Activated gamma-delta T cell treated with anti-CD3 and anti-CD28 coated beads, Interleukin-2, amount 50 U/mL, for 16 hours (primary cell): ENCODE measurements around the gene HM13.
A peak's percentile ranks its signal among the peaks of the same experiment; 100 is the strongest.
"Not testable (repeated sequence)": the region's sequence is repeated elsewhere in the genome, so short reads cannot be mapped to it uniquely, and the experiment has no call there.

Experiments
- DNase-seq: peaks from one replicate; pipeline ENCODE4 v3.0.0-alpha.2; 2020; ENCODE audit warnings: low read depth

Gene HM13

GRCh38 chr20:31543966-31544598, 29.8 kb downstream of the HM13 start:
- DNase-seq: no peak

GRCh38 chr20:31544600-31544999, 30.4 kb downstream of the HM13 start:
- no peak for DNase-seq

- DNase-seq: not testable (repeated sequence)
Observed at GRCh38 chr20:31545621-31546040, 31.4 kb downstream of the HM13 start.

- peak; percentile 64 for DNase-seq
Observed at GRCh38 chr20:31547017-31547675, 32.9 kb downstream of the HM13 start.

- no peak for DNase-seq
Observed at GRCh38 chr20:31547720-31548298, 33.6 kb downstream of the HM13 start.

GRCh38 chr20:31548820-31549512, 34.7 kb downstream of the HM13 start:
- no peak for DNase-seq

GRCh38 chr20:31549513-31549880, 35.3 kb downstream of the HM13 start:
- DNase-seq: no peak

GRCh38 chr20:31550099-31550498, 35.9 kb downstream of the HM13 start:
- DNase-seq: no peak

- no peak for DNase-seq
Observed at GRCh38 chr20:31551163-31552081, 37.2 kb downstream of the HM13 start.

GRCh38 chr20:31555203-31555775, 41.0 kb downstream of the HM13 start:
- no peak for DNase-seq

GRCh38 chr20:31559704-31560093, 45.5 kb downstream of the HM13 start:
- no peak for DNase-seq

- peak; percentile 68 for DNase-seq
Observed at GRCh38 chr20:31560094-31560745, 46.0 kb downstream of the HM13 start.

- no peak for DNase-seq
Observed at GRCh38 chr20:31560746-31561598, 46.7 kb downstream of the HM13 start.

GRCh38 chr20:31562241-31562640, 48.0 kb downstream of the HM13 start:
- DNase-seq: no peak

GRCh38 chr20:31564284-31564683, 50.0 kb downstream of the HM13 start:
- no peak for DNase-seq

- DNase-seq: no peak
Observed at GRCh38 chr20:31565699-31566318, 51.6 kb downstream of the HM13 start.

- DNase-seq: no peak
Observed at GRCh38 chr20:31566319-31566657, 52.0 kb downstream of the HM13 start.

- no peak for DNase-seq
Observed at GRCh38 chr20:31566658-31567379, 52.6 kb downstream of the HM13 start.

- no peak for DNase-seq
Observed at GRCh38 chr20:31567380-31567720, 53.1 kb downstream of the HM13 start.
